ENCODE results near the gene CST7. TPM values are rescaled to one million over a fixed set of nuclear protein-coding genes. Genes with fewer than 3 reads are reported as not detected.

Gene CST7
- polyA plus RNA-seq, 1 of the 3 experiments (the other 2 are of a cell fraction), result 0.07 TPM

DNA sequence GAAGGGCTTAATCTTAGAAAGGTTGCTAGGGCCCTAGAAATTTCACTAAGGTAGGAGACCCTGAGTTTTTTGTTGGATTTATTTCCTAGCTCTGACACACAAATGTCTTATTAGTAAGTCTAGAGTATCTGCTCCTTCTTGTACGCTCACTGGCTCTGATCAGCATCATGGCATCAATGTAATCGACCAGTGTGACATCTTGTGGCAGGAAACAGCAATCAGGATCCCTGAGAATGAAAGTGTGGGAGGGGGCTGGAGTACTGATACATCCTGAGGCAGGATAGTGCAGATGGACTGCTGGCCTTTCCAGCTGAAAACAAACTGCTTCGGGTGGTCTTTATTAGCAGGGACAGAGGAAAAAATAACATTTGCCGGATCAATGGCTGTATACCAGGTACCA lies 10.0 kb upstream of the CST7 start (continued):
- TF ChIP-seq, protein P1, sequence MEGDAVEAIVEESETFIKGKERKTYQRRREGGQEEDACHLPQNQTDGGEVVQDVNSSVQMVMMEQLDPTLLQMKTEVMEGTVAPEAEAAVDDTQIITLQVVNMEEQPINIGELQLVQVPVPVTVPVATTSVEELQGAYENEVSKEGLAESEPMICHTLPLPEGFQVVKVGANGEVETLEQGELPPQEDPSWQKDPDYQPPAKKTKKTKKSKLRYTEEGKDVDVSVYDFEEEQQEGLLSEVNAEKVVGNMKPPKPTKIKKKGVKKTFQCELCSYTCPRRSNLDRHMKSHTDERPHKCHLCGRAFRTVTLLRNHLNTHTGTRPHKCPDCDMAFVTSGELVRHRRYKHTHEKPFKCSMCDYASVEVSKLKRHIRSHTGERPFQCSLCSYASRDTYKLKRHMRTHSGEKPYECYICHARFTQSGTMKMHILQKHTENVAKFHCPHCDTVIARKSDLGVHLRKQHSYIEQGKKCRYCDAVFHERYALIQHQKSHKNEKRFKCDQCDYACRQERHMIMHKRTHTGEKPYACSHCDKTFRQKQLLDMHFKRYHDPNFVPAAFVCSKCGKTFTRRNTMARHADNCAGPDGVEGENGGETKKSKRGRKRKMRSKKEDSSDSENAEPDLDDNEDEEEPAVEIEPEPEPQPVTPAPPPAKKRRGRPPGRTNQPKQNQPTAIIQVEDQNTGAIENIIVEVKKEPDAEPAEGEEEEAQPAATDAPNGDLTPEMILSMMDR (IDR thresholded peaks at IDR 0.05), result no peak
- no peak for TF ChIP-seq MEF2A (IDR thresholded peaks at IDR 0.05; ENCODE audit: borderline replicate concordance, low read depth)
- TF ChIP-seq, protein P2, sequence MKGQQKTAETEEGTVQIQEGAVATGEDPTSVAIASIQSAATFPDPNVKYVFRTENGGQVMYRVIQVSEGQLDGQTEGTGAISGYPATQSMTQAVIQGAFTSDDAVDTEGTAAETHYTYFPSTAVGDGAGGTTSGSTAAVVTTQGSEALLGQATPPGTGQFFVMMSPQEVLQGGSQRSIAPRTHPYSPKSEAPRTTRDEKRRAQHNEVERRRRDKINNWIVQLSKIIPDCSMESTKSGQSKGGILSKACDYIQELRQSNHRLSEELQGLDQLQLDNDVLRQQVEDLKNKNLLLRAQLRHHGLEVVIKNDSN (IDR thresholded peaks at IDR 0.05; ENCODE audit: borderline replicate concordance, low read depth), result no peak
- no peak for TF ChIP-seq EP300 (IDR thresholded peaks at IDR 0.05; ENCODE audit: borderline replicate concordance in 1 of 2, low read depth in 1 of 2, low read length in 1 of 2)
- no peak for TF ChIP-seq RFX5 (IDR thresholded peaks at IDR 0.05; ENCODE audit: low read length)
- no peak for TF ChIP-seq TAF1 (IDR thresholded peaks at IDR 0.05; ENCODE audit: borderline replicate concordance, low read depth, low read length)
- no peak for TF ChIP-seq FOXM1 (IDR thresholded peaks at IDR 0.05; ENCODE audit: low read depth)
- no peak for TF ChIP-seq TEAD4 (IDR thresholded peaks at IDR 0.05; ENCODE audit: borderline replicate concordance, insufficient read depth)
- no peak for TF ChIP-seq GATA2 (CRISPR knock-in tag; IDR thresholded peaks at IDR 0.05)

DNA sequence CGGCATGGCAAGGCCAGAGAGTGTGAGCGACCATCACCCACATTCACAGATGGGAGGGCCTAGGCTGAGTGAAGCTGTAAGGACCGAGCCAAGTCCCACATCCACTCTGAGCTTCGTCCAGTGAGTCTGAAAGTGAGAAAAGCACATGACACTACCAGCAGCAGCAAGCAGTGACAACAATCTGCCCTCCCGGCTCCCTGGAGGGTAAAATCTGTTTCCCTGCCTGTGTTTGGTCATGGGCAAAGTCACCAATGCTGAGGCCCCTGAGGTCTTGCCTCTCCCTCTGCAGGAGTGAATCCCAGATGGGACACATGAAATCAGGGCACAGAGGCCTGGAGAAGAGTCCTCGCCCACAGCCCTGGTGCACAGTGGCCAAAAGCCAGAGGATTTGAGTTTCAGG lies 6.4 kb upstream of the CST7 start:
- Histone ChIP-seq H3K79me2 (ENCODE audit: insufficient read depth) (no peaks in the 10 kb centered on the region), H3K27ac (ENCODE audit: low read depth in 2 of 2, low read length in 1 of 2) (no peak overlapping the region), H3K36me3 (replicated peaks in 1 of 2; ENCODE audit: control insufficient read depth in 1 of 2, insufficient read depth in 2 of 2, low read length in 1 of 2) (no peaks in the 10 kb centered on the region), H3K27me3 (ENCODE audit: insufficient read depth) (no peaks in the 10 kb centered on the region), H3K4me3 (ENCODE audit: low read depth in 2 of 2, low read length in 1 of 2) (no peak overlapping the region), H2AFZ (ENCODE audit: low read depth) (no peak overlapping the region), H3K4me1 (ENCODE audit: control insufficient read depth in 1 of 2, insufficient read depth in 2 of 2, low read depth in 1 of 2, low read length in 1 of 2) (no peaks in the 10 kb centered on the region), H3K4me2 (no peak overlapping the region), H4K20me1 (ENCODE audit: insufficient read depth) (no peaks in the 10 kb centered on the region), H3K9me3 (no peaks in the 10 kb centered on the region), H3K9ac (no peak overlapping the region), H3K9me2 (no peaks in the 10 kb centered on the region), H3F3A (replicated peaks; ENCODE audit: insufficient read depth) (no peaks in the 10 kb centered on the region)
- 0% methylated on average over 3 of the region's 6 CpGs for WGBS (ENCODE audit: low lambda C conversion rate)
- TF ChIP-seq POLR2AphosphoS5 (IDR thresholded peaks at IDR 0.05; ENCODE audit: low read depth, low read length) (no peak), FOXJ3 (CRISPR knock-in tag; IDR thresholded peaks at IDR 0.05) (no peak)
- ChIA-PET POLR2A (no interaction called here), CTCF (interaction anchor here (0.9 to 3.2 kb wide), 2 partner anchors 11 to 12 kb away, joined by 3 to 12 read pairs; no protein-coding TSS in a partner anchor)
- no peak for DNase-seq

DNA sequence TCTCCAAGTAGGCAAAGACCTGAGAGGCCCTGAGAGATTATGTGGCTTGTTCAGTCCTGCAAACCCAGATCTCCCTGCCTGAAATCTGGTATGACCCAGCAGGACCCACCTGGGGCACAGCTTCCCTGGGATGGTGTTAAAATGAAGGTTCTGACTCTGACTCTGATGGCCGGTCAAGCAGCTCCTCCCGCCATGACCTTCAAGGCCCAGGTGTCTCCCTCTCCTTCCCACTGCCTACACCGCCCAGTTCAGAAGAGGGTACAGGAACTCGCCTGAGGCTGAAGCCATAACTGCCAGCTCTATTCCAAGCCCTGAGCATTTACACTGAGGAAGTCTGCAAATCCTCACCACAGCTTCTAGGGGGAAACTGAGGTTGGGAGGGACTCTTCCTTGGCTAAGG lies 5.9 kb upstream of the CST7 start:
- WGBS (ENCODE audit: low lambda C conversion rate), result 38% methylated on average over 2 of the region's 4 CpGs
- Histone ChIP-seq H3K27me3 (ENCODE audit: insufficient read depth) (no peaks in the 10 kb centered on the region), H3F3A (replicated peaks; ENCODE audit: insufficient read depth) (no peaks in the 10 kb centered on the region), H3K4me3 (ENCODE audit: low read depth in 2 of 2, low read length in 1 of 2) (no peak overlapping the region), H3K4me2 (no peak overlapping the region), H2AFZ (ENCODE audit: low read depth) (no peak overlapping the region), H3K36me3 (replicated peaks in 1 of 2; ENCODE audit: control insufficient read depth in 1 of 2, insufficient read depth in 2 of 2, low read length in 1 of 2) (no peaks in the 10 kb centered on the region), H3K9ac (no peak overlapping the region), H3K4me1 (ENCODE audit: control insufficient read depth in 1 of 2, insufficient read depth in 2 of 2, low read depth in 1 of 2, low read length in 1 of 2) (no peaks in the 10 kb centered on the region), H3K79me2 (ENCODE audit: insufficient read depth) (no peaks in the 10 kb centered on the region), H3K9me3 (no peaks in the 10 kb centered on the region), H3K9me2 (no peaks in the 10 kb centered on the region), H3K27ac (ENCODE audit: low read depth in 2 of 2, low read length in 1 of 2) (no peak overlapping the region), H4K20me1 (ENCODE audit: insufficient read depth) (no peaks in the 10 kb centered on the region)
- ChIA-PET POLR2A (no interaction called here), CTCF (interaction anchor here (3.2 kb wide), 1 partner anchor 12 kb away, joined by 12 read pairs; no protein-coding TSS in a partner anchor)
- DNase-seq, result no peak
- TF ChIP-seq EZH2phosphoT487 (IDR thresholded peaks at IDR 0.05; ENCODE audit: borderline replicate concordance, low read depth) (no peak), SIN3A (IDR thresholded peaks at IDR 0.05; ENCODE audit: borderline replicate concordance, low read depth, low read length) (no peak), FOXJ3 (CRISPR knock-in tag; IDR thresholded peaks at IDR 0.05) (no peak), YY1 (IDR thresholded peaks at IDR 0.05; ENCODE audit: low read depth) (no peak), EP300 (IDR thresholded peaks at IDR 0.05; ENCODE audit: borderline replicate concordance in 1 of 2, low read depth in 1 of 2, low read length in 1 of 2) (no peak), MXI1 (IDR thresholded peaks at IDR 0.05; ENCODE audit: low read depth, low read length) (no peak), SMC3 (IDR thresholded peaks at IDR 0.05; ENCODE audit: low read depth, low read length) (no peak), NFIC (IDR thresholded peaks at IDR 0.05; ENCODE audit: borderline replicate concordance) (no peak)
- TF ChIP-seq, protein P3, sequence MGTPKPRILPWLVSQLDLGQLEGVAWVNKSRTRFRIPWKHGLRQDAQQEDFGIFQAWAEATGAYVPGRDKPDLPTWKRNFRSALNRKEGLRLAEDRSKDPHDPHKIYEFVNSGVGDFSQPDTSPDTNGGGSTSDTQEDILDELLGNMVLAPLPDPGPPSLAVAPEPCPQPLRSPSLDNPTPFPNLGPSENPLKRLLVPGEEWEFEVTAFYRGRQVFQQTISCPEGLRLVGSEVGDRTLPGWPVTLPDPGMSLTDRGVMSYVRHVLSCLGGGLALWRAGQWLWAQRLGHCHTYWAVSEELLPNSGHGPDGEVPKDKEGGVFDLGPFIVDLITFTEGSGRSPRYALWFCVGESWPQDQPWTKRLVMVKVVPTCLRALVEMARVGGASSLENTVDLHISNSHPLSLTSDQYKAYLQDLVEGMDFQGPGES (IDR thresholded peaks at IDR 0.05; ENCODE audit: low read depth, low read length), result no peak
- TF ChIP-seq, protein P1 (IDR thresholded peaks at IDR 0.05), result no peak
- TF ChIP-seq, protein P4, sequence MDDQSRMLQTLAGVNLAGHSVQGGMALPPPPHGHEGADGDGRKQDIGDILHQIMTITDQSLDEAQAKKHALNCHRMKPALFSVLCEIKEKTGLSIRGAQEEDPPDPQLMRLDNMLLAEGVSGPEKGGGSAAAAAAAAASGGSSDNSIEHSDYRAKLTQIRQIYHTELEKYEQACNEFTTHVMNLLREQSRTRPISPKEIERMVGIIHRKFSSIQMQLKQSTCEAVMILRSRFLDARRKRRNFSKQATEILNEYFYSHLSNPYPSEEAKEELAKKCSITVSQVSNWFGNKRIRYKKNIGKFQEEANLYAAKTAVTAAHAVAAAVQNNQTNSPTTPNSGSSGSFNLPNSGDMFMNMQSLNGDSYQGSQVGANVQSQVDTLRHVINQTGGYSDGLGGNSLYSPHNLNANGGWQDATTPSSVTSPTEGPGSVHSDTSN (IDR thresholded peaks at IDR 0.05), result no peak

Measured in SK-N-SH (cell line).